BE2C (cell line): ENCODE measurements around the gene PSTPIP2.

ENCODE experiments used
- DNase-seq: peaks from one replicate; pipeline ENCODE4 v3.0.0-alpha.2; 2020
- H3K27me3 ChIP-seq: fragments of 250-450 bp; sonication (Bioruptor Pico); 2 replicates; pipeline ENCODE4 v1.5.1; 2020; ENCODE audit warnings: mild to moderate bottlenecking
- H3K36me3 ChIP-seq: fragments of 250-450 bp; sonication (Bioruptor Pico); 2 replicates; pipeline ENCODE4 v1.5.1; 2020; ENCODE audit warnings: mild to moderate bottlenecking
- H3K4me1 ChIP-seq: fragments of 250-450 bp; sonication (Bioruptor Pico); 2 replicates; pipeline ENCODE4 v1.5.1; 2020
- H3K4me3 ChIP-seq: 2 replicates; pipeline ENCODE4 v1.5.1; 2011; ENCODE audit warnings: low read depth, low read length
- H3K9me3 ChIP-seq: fragments of 250-450 bp; sonication (Bioruptor Pico); 2 replicates; pipeline ENCODE4 v1.5.1; 2020
- TF ChIP-seq, protein P1 (sequence below): IDR thresholded peaks from 2 replicates; pipeline ENCODE4 v1.5.1; 2012; ENCODE audit warnings: mild to moderate bottlenecking, low read depth, low read length

PSTPIP2 gene

GRCh38 chr18:46001892-46002291 is 70.2 kb downstream of the PSTPIP2 start:
- Histone ChIP-seq H3K27me3 (no peaks in the 10 kb centered on the region), H3K36me3 (no peaks in the 10 kb centered on the region), H3K4me1 (no peaks in the 10 kb centered on the region), H3K4me3 (no peak overlapping the region), H3K9me3 (no peaks in the 10 kb centered on the region)
- DNase-seq: no peak
- TF ChIP-seq, protein P1, sequence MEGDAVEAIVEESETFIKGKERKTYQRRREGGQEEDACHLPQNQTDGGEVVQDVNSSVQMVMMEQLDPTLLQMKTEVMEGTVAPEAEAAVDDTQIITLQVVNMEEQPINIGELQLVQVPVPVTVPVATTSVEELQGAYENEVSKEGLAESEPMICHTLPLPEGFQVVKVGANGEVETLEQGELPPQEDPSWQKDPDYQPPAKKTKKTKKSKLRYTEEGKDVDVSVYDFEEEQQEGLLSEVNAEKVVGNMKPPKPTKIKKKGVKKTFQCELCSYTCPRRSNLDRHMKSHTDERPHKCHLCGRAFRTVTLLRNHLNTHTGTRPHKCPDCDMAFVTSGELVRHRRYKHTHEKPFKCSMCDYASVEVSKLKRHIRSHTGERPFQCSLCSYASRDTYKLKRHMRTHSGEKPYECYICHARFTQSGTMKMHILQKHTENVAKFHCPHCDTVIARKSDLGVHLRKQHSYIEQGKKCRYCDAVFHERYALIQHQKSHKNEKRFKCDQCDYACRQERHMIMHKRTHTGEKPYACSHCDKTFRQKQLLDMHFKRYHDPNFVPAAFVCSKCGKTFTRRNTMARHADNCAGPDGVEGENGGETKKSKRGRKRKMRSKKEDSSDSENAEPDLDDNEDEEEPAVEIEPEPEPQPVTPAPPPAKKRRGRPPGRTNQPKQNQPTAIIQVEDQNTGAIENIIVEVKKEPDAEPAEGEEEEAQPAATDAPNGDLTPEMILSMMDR: no peak

GRCh38 chr18:46001074-46001473 is 71.0 kb downstream of the PSTPIP2 start:
- H3K4me1 ChIP-seq: no peaks in the 10 kb centered on the region
- TF ChIP-seq, protein P1: no peak
- H3K4me3 ChIP-seq: no peak overlapping the region
- H3K27me3 ChIP-seq: no peaks in the 10 kb centered on the region
- no peaks in the 10 kb centered on the region for H3K9me3 ChIP-seq
- H3K36me3 ChIP-seq: no peaks in the 10 kb centered on the region
- no peak for DNase-seq

- Histone ChIP-seq H3K36me3 (no peaks in the 10 kb centered on the region), H3K27me3 (no peaks in the 10 kb centered on the region), H3K4me3 (no peak overlapping the region), H3K9me3 (no peaks in the 10 kb centered on the region), H3K4me1 (no peaks in the 10 kb centered on the region)
- TF ChIP-seq, protein P1: no peak
- no peak for DNase-seq
Observed at GRCh38 chr18:45999536-45999935, 72.5 kb downstream of the PSTPIP2 start.

GRCh38 chr18:45998244-45998643 is 73.8 kb downstream of the PSTPIP2 start:
- H3K4me3 ChIP-seq: no peak overlapping the region
- DNase-seq: no peak
- no peaks in the 10 kb centered on the region for H3K27me3 ChIP-seq
- H3K9me3 ChIP-seq: no peaks in the 10 kb centered on the region
- no peaks in the 10 kb centered on the region for H3K4me1 ChIP-seq
- no peaks in the 10 kb centered on the region for H3K36me3 ChIP-seq
- TF ChIP-seq, protein P1: no peak

DNA sequence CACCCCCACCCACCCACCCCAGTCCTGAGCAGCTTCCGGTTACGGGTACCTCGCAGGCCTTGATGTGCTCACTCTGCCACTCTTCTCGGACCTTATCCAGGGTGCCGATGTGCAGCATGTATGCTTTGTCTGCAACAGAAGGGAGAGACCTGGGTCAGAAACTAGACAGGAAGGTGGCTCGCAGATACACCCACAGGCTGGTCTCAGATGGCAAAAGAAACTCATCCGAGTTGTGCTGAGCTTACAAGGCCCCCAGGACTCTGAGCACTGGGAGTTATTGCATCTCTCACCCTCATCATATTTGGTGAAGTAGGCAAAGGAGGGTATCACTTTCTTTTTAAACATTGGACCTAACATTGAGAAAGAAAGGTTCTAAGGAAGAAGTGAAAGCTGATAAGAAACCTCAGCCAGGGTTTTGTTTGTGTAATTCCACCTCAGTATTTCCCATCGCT is 74.3 kb downstream of the PSTPIP2 start:
- no peaks in the 10 kb centered on the region for H3K36me3 ChIP-seq
- H3K9me3 ChIP-seq: no peaks in the 10 kb centered on the region
- TF ChIP-seq, protein P1: no peak
- no peak overlapping the region for H3K4me3 ChIP-seq
- H3K27me3 ChIP-seq: no peaks in the 10 kb centered on the region
- H3K4me1 ChIP-seq: no peaks in the 10 kb centered on the region
- DNase-seq: no peak

GRCh38 chr18:45995461-45995860 is 76.6 kb downstream of the PSTPIP2 start:
- no peak for DNase-seq
- no peaks in the 10 kb centered on the region for H3K27me3 ChIP-seq
- no peaks in the 10 kb centered on the region for H3K9me3 ChIP-seq
- H3K36me3 ChIP-seq: no peaks in the 10 kb centered on the region
- H3K4me1 ChIP-seq: no peaks in the 10 kb centered on the region
- no peak overlapping the region for H3K4me3 ChIP-seq
- TF ChIP-seq, protein P1: no peak
